Measurements from ENCODE around the gene ATG7.
"Not testable (repeated sequence)": the region's sequence is repeated elsewhere in the genome, so short reads cannot be mapped to it uniquely, and the experiment has no call there.

Gene ATG7

GRCh38 chr3:11391174-11391879, 119.1 kb downstream of the ATG7 start:
- no peak for DNase-seq

- DNase-seq: no peak
These were observed 120.0 kb downstream of the ATG7 start for GRCh38 chr3:11392014-11392859.

- no peak for DNase-seq
These were observed 120.6 kb downstream of the ATG7 start for GRCh38 chr3:11392860-11393114.

GRCh38 chr3:11393401-11393800, 121.2 kb downstream of the ATG7 start:
- no peak for DNase-seq

- DNase-seq: no peak
These were observed 122.2 kb downstream of the ATG7 start for GRCh38 chr3:11394392-11394791.

- no peak for DNase-seq
These were observed 128.0 kb downstream of the ATG7 start for GRCh38 chr3:11400213-11400612.

- DNase-seq: no peak
These were observed 129.2 kb downstream of the ATG7 start for GRCh38 chr3:11401434-11401833.

- DNase-seq: no peak
These were observed 133.1 kb downstream of the ATG7 start for GRCh38 chr3:11405323-11405722.

GRCh38 chr3:11407644-11408043, 135.4 kb downstream of the ATG7 start:
- no peak for DNase-seq

- not testable (repeated sequence) for DNase-seq
These were observed 136.2 kb downstream of the ATG7 start for GRCh38 chr3:11408324-11408859.

- DNase-seq: no peak
These were observed 138.4 kb downstream of the ATG7 start for GRCh38 chr3:11410564-11410963.

- DNase-seq: no peak
These were observed 139.8 kb downstream of the ATG7 start for GRCh38 chr3:11411956-11412355.

GRCh38 chr3:11413071-11413470, 140.9 kb downstream of the ATG7 start:
- DNase-seq: no peak

- DNase-seq: no peak
These were observed 142.9 kb downstream of the ATG7 start for GRCh38 chr3:11415099-11415498.

GRCh38 chr3:11420066-11420465, 147.9 kb downstream of the ATG7 start:
- no peak for DNase-seq

GRCh38 chr3:11422291-11422690, 150.1 kb downstream of the ATG7 start:
- no peak for DNase-seq

- DNase-seq: no peak
These were observed 151.7 kb downstream of the ATG7 start for GRCh38 chr3:11423868-11424267.

GRCh38 chr3:11424277-11424676, 152.1 kb downstream of the ATG7 start:
- no peak for DNase-seq

- DNase-seq: no peak
These were observed 158.0 kb downstream of the ATG7 start for GRCh38 chr3:11430207-11430606.

- no peak for DNase-seq
These were observed 158.4 kb downstream of the ATG7 start for GRCh38 chr3:11430624-11431023.

- DNase-seq: no peak
These were observed 159.1 kb downstream of the ATG7 start for GRCh38 chr3:11431319-11431718.

GRCh38 chr3:11434017-11434526, 161.9 kb downstream of the ATG7 start:
- no peak for DNase-seq

- no peak for DNase-seq
These were observed 162.4 kb downstream of the ATG7 start for GRCh38 chr3:11434563-11435096.

All from NCI-H1436 treated with DMSO at 0.1 percent for 48 hours (cell line).